H9 (cell line): ENCODE results near the gene OR4N2. TPM values are rescaled to one million over a fixed set of nuclear protein-coding genes. Genes with fewer than 3 reads are reported as not detected.

Experiments
- DNase-seq: peaks from one replicate; pipeline ENCODE4 v3.0.0-alpha.2; 2017
- H2AFZ ChIP-seq: one replicate; pipeline ENCODE4 v1.6.1; 2013; ENCODE audit warnings: mild to moderate bottlenecking, low read length, control low read depth, moderate library complexity
- H2AK5ac ChIP-seq: 2 replicates; pipeline ENCODE4 v1.6.1; 2013; ENCODE audit warnings: low read length, control low read depth, mixed read lengths; ENCODE audit not compliant: insufficient read length
- H2BK120ac ChIP-seq: one replicate; pipeline ENCODE4 v1.6.1; 2013; ENCODE audit warnings: low read depth, mild to moderate bottlenecking, low read length, control low read depth, inconsistent platforms; ENCODE audit not compliant: poor library complexity, severe bottlenecking
- H2BK12ac ChIP-seq: 2 replicates; pipeline ENCODE4 v1.6.1; 2013; ENCODE audit warnings: low read length, control low read depth, mixed read lengths, low read depth; ENCODE audit not compliant: insufficient read length
- H2BK15ac ChIP-seq: 2 replicates; pipeline ENCODE4 v1.6.1; 2013; ENCODE audit warnings: low read depth, low read length, control low read depth
- H2BK20ac ChIP-seq: one replicate; pipeline ENCODE4 v1.6.1; 2013; ENCODE audit warnings: low read depth, mild to moderate bottlenecking, low read length, control low read depth, inconsistent platforms; ENCODE audit not compliant: poor library complexity, severe bottlenecking
- H2BK5ac ChIP-seq: 2 replicates; pipeline ENCODE4 v1.6.1; 2013; ENCODE audit warnings: low read length, control low read depth, mixed read lengths; ENCODE audit not compliant: insufficient read length
- H3K14ac ChIP-seq: 2 replicates; pipeline ENCODE4 v1.6.1; 2013; ENCODE audit warnings: low read length, control low read depth; ENCODE audit not compliant: insufficient read depth
- H3K18ac ChIP-seq: 2 replicates; pipeline ENCODE4 v1.6.1; 2013; ENCODE audit warnings: low read depth, mild to moderate bottlenecking, mixed read lengths, low read length, control low read depth; ENCODE audit not compliant: insufficient read length
- H3K23ac ChIP-seq: 2 replicates; pipeline ENCODE4 v1.6.1; 2013; ENCODE audit warnings: low read length, control low read depth, mixed read lengths, low read depth; ENCODE audit not compliant: insufficient read length
- H3K23me2 ChIP-seq: 2 replicates; pipeline ENCODE4 v1.6.1; 2013; ENCODE audit warnings: low read depth, mild to moderate bottlenecking, mixed read lengths, low read length, control low read depth; ENCODE audit not compliant: insufficient read length, poor library complexity, severe bottlenecking
- H3K27ac ChIP-seq: 2 replicates; pipeline ENCODE4 v1.5.1; 2013; ENCODE audit warnings: low read length, control low read depth, mixed read lengths, low read depth; ENCODE audit not compliant: insufficient read length
- H3K27me3 ChIP-seq: 2 replicates; pipeline ENCODE4 v1.6.1; 2013; ENCODE audit warnings: low read length, control low read depth, inconsistent platforms; ENCODE audit not compliant: insufficient read depth
- H3K4ac ChIP-seq: 2 replicates; pipeline ENCODE4 v1.6.1; 2013; ENCODE audit warnings: low read depth, mild to moderate bottlenecking, control low read depth, inconsistent platforms, low read length, moderate library complexity
- H3K4me1 ChIP-seq: 2 replicates; pipeline ENCODE4 v1.6.1; 2013; ENCODE audit warnings: low read length, control low read depth, inconsistent platforms; ENCODE audit not compliant: insufficient read depth
- H3K4me2 ChIP-seq: 2 replicates; pipeline ENCODE4 v1.6.1; 2013; ENCODE audit warnings: low read length, control low read depth, mixed read lengths; ENCODE audit not compliant: insufficient read length, insufficient read depth
- H3K56ac ChIP-seq: 2 replicates; pipeline ENCODE4 v1.6.1; 2013; ENCODE audit warnings: low read depth, mild to moderate bottlenecking, mixed read lengths, low read length, control low read depth; ENCODE audit not compliant: insufficient read length
- H3K79me1 ChIP-seq: 2 replicates; pipeline ENCODE4 v1.6.1; 2013; ENCODE audit warnings: low read depth, mild to moderate bottlenecking, moderate library complexity, low read length, control low read depth, inconsistent platforms; ENCODE audit not compliant: insufficient read depth, poor library complexity, severe bottlenecking
- H3K79me2 ChIP-seq: 2 replicates; pipeline ENCODE4 v1.6.1; 2013; ENCODE audit warnings: low read length, control low read depth, inconsistent platforms; ENCODE audit not compliant: insufficient read depth
- H3K9ac ChIP-seq: 2 replicates; pipeline ENCODE4 v1.6.1; 2013; ENCODE audit warnings: low read length, control low read depth, mixed read lengths; ENCODE audit not compliant: insufficient read length; ENCODE audit errors: extremely low read depth
- H3K9me3 ChIP-seq: one replicate; pipeline ENCODE4 v1.6.1; 2013; ENCODE audit warnings: low read depth, low read length, inconsistent platforms; ENCODE audit not compliant: control insufficient read depth
- H3T11ph ChIP-seq: one replicate; pipeline ENCODE4 v1.6.1; 2013; ENCODE audit warnings: mild to moderate bottlenecking, low read length, control low read depth, inconsistent platforms
- H4K20me1 ChIP-seq: one replicate; pipeline ENCODE4 v1.6.1; 2013; ENCODE audit not compliant: control insufficient read depth, insufficient read length, insufficient read depth
- H4K5ac ChIP-seq: 2 replicates; pipeline ENCODE4 v1.6.1; 2013; ENCODE audit warnings: low read depth, mild to moderate bottlenecking, mixed read lengths, low read length, control low read depth; ENCODE audit not compliant: insufficient read length
- H4K8ac ChIP-seq: replicated peaks from 2 replicates; pipeline ENCODE4 v1.6.1; 2013; ENCODE audit warnings: low read length, control low read depth, mixed read lengths, low read depth; ENCODE audit not compliant: insufficient read length
- H4K91ac ChIP-seq: 2 replicates; pipeline ENCODE4 v1.6.1; 2013; ENCODE audit warnings: low read depth, mild to moderate bottlenecking, moderate library complexity, mixed read lengths, low read length, control low read depth; ENCODE audit not compliant: insufficient read length
- H3K27ac Mint-ChIP-seq, 3 experiments: 2 replicates in 2 of 3; 3 replicates in 1 of 3; pipeline ENCODE4 v1.8.0; 2020 to 2021; ENCODE audit warnings: mixed read lengths in 3 of 3, mild to moderate bottlenecking in 1 of 3, moderate library complexity in 1 of 3
- H3K27me3 Mint-ChIP-seq: 2 replicates; pipeline ENCODE4 v1.8.0; 2021; ENCODE audit warnings: low read depth, mild to moderate bottlenecking, moderate library complexity, mixed read lengths
- H3K36me3 Mint-ChIP-seq, 3 experiments: 2 replicates in 2 of 3; 3 replicates in 1 of 3; pipeline ENCODE4 v1.8.0; 2020 to 2021; ENCODE audit warnings: low read depth in 3 of 3, mixed read lengths in 3 of 3; ENCODE audit not compliant: insufficient read depth in 1 of 3
- H3K4me1 Mint-ChIP-seq, 2 experiments: 2 replicates each; pipeline ENCODE4 v1.8.0; 2020; ENCODE audit warnings: mixed read lengths in 2 of 2
- H3K4me3 Mint-ChIP-seq, 2 experiments: 2 replicates in 1 of 2; 3 replicates in 1 of 2; pipeline ENCODE4 v1.8.0; 2020 to 2021; ENCODE audit warnings: mild to moderate bottlenecking in 2 of 2, mixed read lengths in 2 of 2, moderate library complexity in 1 of 2
- H3K9me3 Mint-ChIP-seq, 2 experiments: 2 replicates in 1 of 2; 3 replicates in 1 of 2; pipeline ENCODE4 v1.8.0; 2020; ENCODE audit warnings: mild to moderate bottlenecking in 2 of 2, mixed read lengths in 2 of 2, moderate library complexity in 1 of 2
- CTCF ChIP-seq: fragments of 200-600 bp; sonication (generic); conservative IDR thresholded peaks from 3 replicates; pipeline ENCODE4 v1.8.0; 2021; ENCODE audit warnings: antibody characterized with exemption, mild to moderate bottlenecking
- total RNA-seq: library from RNA; stranded (reverse); gene quantifications from 2 replicates; pipeline ENCODE4 v1.2.1, GENCODE V29; 2021

Gene OR4N2
- total RNA-seq, 1 experiment from 2014 or later: not detected

- H3K18ac ChIP-seq: no peak overlapping the region
- Mint-ChIP-seq H3K4me3 (no peak overlapping the region), H3K9me3 (peaks cover 15 to 20% of the 10 kb centered on the region in 2 experiments), H3K27me3 (no peaks in the 10 kb centered on the region), H3K4me1 (no peaks in the 10 kb centered on the region), H3K27ac (no peak overlapping the region), H3K36me3 (peaks cover 0 to 5% (median 4%) of the 10 kb centered on the region in 3 experiments; a peak in 5 of 7 replicates)
- H3K23ac ChIP-seq: no peak overlapping the region
- no peak overlapping the region for H2BK15ac ChIP-seq
- H3K9me3 ChIP-seq: peaks cover 82% of the 10 kb centered on the region
- no peak overlapping the region for H4K91ac ChIP-seq
- no peak overlapping the region for H2BK5ac ChIP-seq
- DNase-seq: no peak
- H4K20me1 ChIP-seq: no peaks in the 10 kb centered on the region
- no peak overlapping the region for H2AFZ ChIP-seq
- H4K5ac ChIP-seq: no peak overlapping the region
- H2BK120ac ChIP-seq: no peak overlapping the region
- no peaks in the 10 kb centered on the region for H3K79me1 ChIP-seq
- no peaks in the 10 kb centered on the region for H3K4me1 ChIP-seq
- no peak overlapping the region for H3K27ac ChIP-seq
- no peak overlapping the region for H2AK5ac ChIP-seq
- H2BK12ac ChIP-seq: no peak overlapping the region
- H3T11ph ChIP-seq: no peak overlapping the region
- no peaks in the 10 kb centered on the region for H3K23me2 ChIP-seq
- H4K8ac ChIP-seq: no peak overlapping the region
- no peak overlapping the region for H3K9ac ChIP-seq
- H3K79me2 ChIP-seq: no peaks in the 10 kb centered on the region
- H2BK20ac ChIP-seq: no peak overlapping the region
- no peak overlapping the region for H3K4me2 ChIP-seq
- no peak overlapping the region for H3K4ac ChIP-seq
- no peak for TF ChIP-seq CTCF
- no peak overlapping the region for H3K14ac ChIP-seq
- no peaks in the 10 kb centered on the region for H3K27me3 ChIP-seq
- H3K56ac ChIP-seq: no peak overlapping the region
Measured at GRCh38 chr14:19838433-19838832, 34.9 kb downstream of the OR4N2 start.
